ENCODE data around the gene ACOT13.

DNA sequence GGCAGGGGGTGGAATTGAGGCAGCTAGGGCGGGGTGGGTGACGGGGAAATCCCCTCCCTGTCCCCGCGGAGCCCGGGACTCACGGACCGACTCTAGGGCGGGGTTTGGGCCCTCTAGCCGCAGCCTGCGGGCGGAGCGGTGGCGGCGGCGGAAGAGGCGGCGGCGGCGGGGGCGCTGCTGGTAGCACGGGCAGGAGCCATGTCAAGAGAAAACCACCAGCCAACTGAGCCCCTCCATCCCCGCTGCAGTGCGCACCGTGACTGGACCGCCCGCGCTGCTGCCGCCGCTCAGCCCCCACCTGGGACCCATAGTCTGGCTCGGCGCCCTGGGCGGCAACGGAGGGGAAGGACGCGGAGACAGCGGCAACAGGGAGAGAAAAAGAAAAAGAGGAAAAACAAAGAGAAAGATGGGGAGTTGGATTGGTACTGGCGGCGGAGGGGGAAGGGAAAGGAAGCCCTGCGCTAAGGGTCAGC lies 53.3 kb downstream of the ACOT13 start:
- TF ChIP-seq, protein P1, sequence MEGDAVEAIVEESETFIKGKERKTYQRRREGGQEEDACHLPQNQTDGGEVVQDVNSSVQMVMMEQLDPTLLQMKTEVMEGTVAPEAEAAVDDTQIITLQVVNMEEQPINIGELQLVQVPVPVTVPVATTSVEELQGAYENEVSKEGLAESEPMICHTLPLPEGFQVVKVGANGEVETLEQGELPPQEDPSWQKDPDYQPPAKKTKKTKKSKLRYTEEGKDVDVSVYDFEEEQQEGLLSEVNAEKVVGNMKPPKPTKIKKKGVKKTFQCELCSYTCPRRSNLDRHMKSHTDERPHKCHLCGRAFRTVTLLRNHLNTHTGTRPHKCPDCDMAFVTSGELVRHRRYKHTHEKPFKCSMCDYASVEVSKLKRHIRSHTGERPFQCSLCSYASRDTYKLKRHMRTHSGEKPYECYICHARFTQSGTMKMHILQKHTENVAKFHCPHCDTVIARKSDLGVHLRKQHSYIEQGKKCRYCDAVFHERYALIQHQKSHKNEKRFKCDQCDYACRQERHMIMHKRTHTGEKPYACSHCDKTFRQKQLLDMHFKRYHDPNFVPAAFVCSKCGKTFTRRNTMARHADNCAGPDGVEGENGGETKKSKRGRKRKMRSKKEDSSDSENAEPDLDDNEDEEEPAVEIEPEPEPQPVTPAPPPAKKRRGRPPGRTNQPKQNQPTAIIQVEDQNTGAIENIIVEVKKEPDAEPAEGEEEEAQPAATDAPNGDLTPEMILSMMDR (IDR thresholded peaks at IDR 0.05), result no peak
- no peak for TF ChIP-seq EP300 (IDR thresholded peaks at IDR 0.05)
